ENCODE data around the gene LPCAT3. TPM values are rescaled to one million over a fixed set of nuclear protein-coding genes. Genes with fewer than 3 reads are reported as not detected.

LPCAT3 gene
- total and polyA plus RNA-seq, 2 of the 13 experiments (the other 11 are each of a cell fraction or from before 2014, with no cell fraction given) = 44.5 to 64.3 TPM

GRCh38 chr12:6961695-6962284 is 56.5 kb downstream of the LPCAT3 start (continued):
- TF ChIP-seq ETV5 (CRISPR knock-in tag; IDR thresholded peaks at IDR 0.05; ENCODE audit: borderline replicate concordance) = peak; percentile 83; the same call in 1 of the 2 replicates
- peak; percentile 48; the same call in 1 of the 2 replicates for TF ChIP-seq TFDP1 (CRISPR knock-in tag; IDR thresholded peaks at IDR 0.05; ENCODE audit: borderline replicate concordance)
- TF ChIP-seq ZFX (CRISPR knock-in tag; IDR thresholded peaks at IDR 0.05; ENCODE audit: low read depth) = peak; percentile 67
- 0 out of 2 replicates have a peak, but pooled peaks have one; percentile 36 for TF ChIP-seq ZBTB25 (CRISPR knock-in tag; IDR thresholded peaks at IDR 0.05)
- peak; percentile 40; the same call in 1 of the 3 replicates for TF ChIP-seq MXI1 (IDR thresholded peaks at IDR 0.05; ENCODE audit: borderline replicate concordance, low read depth, low read length)
- TF ChIP-seq TFDP2 (CRISPR knock-in tag; IDR thresholded peaks at IDR 0.05) = peak; percentile 13; the same call in 1 of the 2 replicates
- 0 out of 2 replicates have a peak, but pooled peaks have one; percentile 24 for TF ChIP-seq ZNF792 (CRISPR knock-in tag; IDR thresholded peaks at IDR 0.05)
- TF ChIP-seq ZNF605 (CRISPR knock-in tag; IDR thresholded peaks at IDR 0.05) = 0 out of 2 replicates have a peak, but pooled peaks have one; percentile 35
- TF ChIP-seq SP1 (IDR thresholded peaks at IDR 0.05) = no peak
- 0 out of 2 replicates have a peak, but pooled peaks have one; percentile 15 for TF ChIP-seq SP1 (CRISPR knock-in tag; IDR thresholded peaks at IDR 0.05)
- no peak for TF ChIP-seq ZNF710 (CRISPR knock-in tag; IDR thresholded peaks at IDR 0.05; ENCODE audit: borderline replicate concordance)
- peak; percentile 41; the same call in 1 of the 2 replicates for TF ChIP-seq THAP11 (CRISPR knock-in tag; IDR thresholded peaks at IDR 0.05)
- TF ChIP-seq ZNF33B (CRISPR knock-in tag; IDR thresholded peaks at IDR 0.05) = no peak
- no peak for TF ChIP-seq BCL3 (CRISPR knock-in tag; IDR thresholded peaks at IDR 0.05)
- TF ChIP-seq ZNF607 (CRISPR knock-in tag; IDR thresholded peaks at IDR 0.05; ENCODE audit: borderline replicate concordance) = peak; percentile 48; the same call in 1 of the 2 replicates
- TF ChIP-seq ISX (CRISPR knock-in tag; conservative IDR thresholded peaks at IDR 0.05) = no peak
- peak; percentile 17; the same call in 1 of the 2 replicates for TF ChIP-seq TARDBP (CRISPR knock-in tag; IDR thresholded peaks at IDR 0.05)
- peak; percentile 29; the same call in 1 of the 2 replicates for TF ChIP-seq NR2F6 (IDR thresholded peaks at IDR 0.05)
- TF ChIP-seq NR2F6 (CRISPR knock-in tag; IDR thresholded peaks at IDR 0.05) = no peak
- TF ChIP-seq MAFK (conservative IDR thresholded peaks at IDR 0.05 in 1 of 2, IDR thresholded peaks at IDR 0.05 in 1 of 2; ENCODE audit: low read length in 2 of 2) = peak; percentile 83 to 92
- peak; percentile 61 for TF ChIP-seq ZNF18 (CRISPR knock-in tag; IDR thresholded peaks at IDR 0.05; ENCODE audit: insufficient replicate concordance)

All from HepG2 (cell line).